ENCODE results near the gene ZNF48.

Gene ZNF48

GRCh38 chr16:30395155-30395991, at the start of gene ZNF48:
ZNF48 (plus strand) TSS chr16:30395420; CDS start chr16:30395795, 375 bp downstream.
- Mint-ChIP-seq H3K36me3 (ENCODE audit: low read depth) (peaks cover 18% of the 10 kb centered on the region), H3K27ac (peak within 1 kb of the TSS; percentile 86), H3K27me3 (no peaks in the 10 kb centered on the region), H3K4me3 (peak within 1 kb of the TSS; percentile 98), H3K9me3 (no peaks in the 10 kb centered on the region), H3K4me1 (ENCODE audit: low read depth) (peaks cover 44% of the 10 kb centered on the region)

GRCh38 chr16:30346286-30346685, 48.9 kb upstream of the ZNF48 start:
- Mint-ChIP-seq H3K4me3 (no peak overlapping the region), H3K4me1 (ENCODE audit: low read depth) (peaks cover 25% of the 10 kb centered on the region), H3K36me3 (ENCODE audit: low read depth) (peaks cover 23% of the 10 kb centered on the region), H3K9me3 (no peaks in the 10 kb centered on the region), H3K27ac (no peak overlapping the region), H3K27me3 (no peaks in the 10 kb centered on the region)

- Mint-ChIP-seq H3K9me3 (no peaks in the 10 kb centered on the region), H3K4me3 (no peak overlapping the region), H3K36me3 (ENCODE audit: low read depth) (peaks cover 39% of the 10 kb centered on the region), H3K4me1 (ENCODE audit: low read depth) (peaks cover 39% of the 10 kb centered on the region), H3K27ac (no peak overlapping the region), H3K27me3 (no peaks in the 10 kb centered on the region)
These were observed 47.1 kb upstream of the ZNF48 start for GRCh38 chr16:30348113-30348512.

- no peaks in the 10 kb centered on the region for H3K9me3 Mint-ChIP-seq
- H3K4me3 Mint-ChIP-seq = no peak overlapping the region
- H3K27me3 Mint-ChIP-seq = no peaks in the 10 kb centered on the region
- H3K27ac Mint-ChIP-seq = no peak overlapping the region
- H3K4me1 Mint-ChIP-seq (ENCODE audit: low read depth) = peaks cover 46% of the 10 kb centered on the region
- peaks cover 46% of the 10 kb centered on the region for H3K36me3 Mint-ChIP-seq (ENCODE audit: low read depth)
These were observed 46.3 kb upstream of the ZNF48 start for GRCh38 chr16:30348929-30349328.

- H3K27me3 Mint-ChIP-seq = no peaks in the 10 kb centered on the region
- H3K9me3 Mint-ChIP-seq = no peaks in the 10 kb centered on the region
- H3K4me1 Mint-ChIP-seq (ENCODE audit: low read depth) = peaks cover 53% of the 10 kb centered on the region
- peak overlapping the region; percentile 63 for H3K27ac Mint-ChIP-seq
- peaks cover 53% of the 10 kb centered on the region for H3K36me3 Mint-ChIP-seq (ENCODE audit: low read depth)
- H3K4me3 Mint-ChIP-seq = peak overlapping the region; percentile 8
These were observed 45.5 kb upstream of the ZNF48 start for GRCh38 chr16:30349675-30350074.

GRCh38 chr16:30350134-30350871, 44.9 kb upstream of the ZNF48 start:
- Mint-ChIP-seq H3K4me1 (ENCODE audit: low read depth) (peaks cover 55% of the 10 kb centered on the region), H3K4me3 (peak overlapping the region; percentile 56)

GRCh38 chr16:30351001-30351441, 44.2 kb upstream of the ZNF48 start:
- Mint-ChIP-seq H3K27ac (peak overlapping the region; percentile 84), H3K9me3 (no peaks in the 10 kb centered on the region), H3K4me1 (ENCODE audit: low read depth) (peaks cover 62% of the 10 kb centered on the region), H3K4me3 (peak overlapping the region; percentile 56), H3K36me3 (ENCODE audit: low read depth) (peaks cover 53% of the 10 kb centered on the region), H3K27me3 (no peaks in the 10 kb centered on the region)

More at GRCh38 chr16:30350134-30350871, 44.9 kb upstream of the ZNF48 start:
- peak overlapping the region; percentile 84 for H3K27ac Mint-ChIP-seq
- no peaks in the 10 kb centered on the region for H3K27me3 Mint-ChIP-seq
- no peaks in the 10 kb centered on the region for H3K9me3 Mint-ChIP-seq
- peaks cover 53% of the 10 kb centered on the region for H3K36me3 Mint-ChIP-seq (ENCODE audit: low read depth)

- Mint-ChIP-seq H3K36me3 (ENCODE audit: low read depth) (peaks cover 53% of the 10 kb centered on the region), H3K9me3 (no peaks in the 10 kb centered on the region), H3K4me3 (peak overlapping the region; percentile 41), H3K27me3 (no peaks in the 10 kb centered on the region), H3K4me1 (ENCODE audit: low read depth) (peaks cover 66% of the 10 kb centered on the region), H3K27ac (peak overlapping the region; percentile 84)
These were observed 43.4 kb upstream of the ZNF48 start for GRCh38 chr16:30351586-30352419.

GRCh38 chr16:30352488-30353401, 42.5 kb upstream of the ZNF48 start:
- peaks cover 53% of the 10 kb centered on the region for H3K36me3 Mint-ChIP-seq (ENCODE audit: low read depth)
- no peaks in the 10 kb centered on the region for H3K9me3 Mint-ChIP-seq
- H3K4me1 Mint-ChIP-seq (ENCODE audit: low read depth) = peaks cover 66% of the 10 kb centered on the region
- H3K27ac Mint-ChIP-seq = no peak overlapping the region
- H3K4me3 Mint-ChIP-seq = peak overlapping the region; percentile 45
- H3K27me3 Mint-ChIP-seq = no peaks in the 10 kb centered on the region

- H3K4me1 Mint-ChIP-seq (ENCODE audit: low read depth) = peaks cover 66% of the 10 kb centered on the region
- H3K36me3 Mint-ChIP-seq (ENCODE audit: low read depth) = peaks cover 53% of the 10 kb centered on the region
- H3K4me3 Mint-ChIP-seq = peak overlapping the region; percentile 95
- H3K27me3 Mint-ChIP-seq = no peaks in the 10 kb centered on the region
- peak overlapping the region; percentile 94 for H3K27ac Mint-ChIP-seq
- no peaks in the 10 kb centered on the region for H3K9me3 Mint-ChIP-seq
These were observed 41.6 kb upstream of the ZNF48 start for GRCh38 chr16:30353438-30354129.

GRCh38 chr16:30354423-30355143, 40.6 kb upstream of the ZNF48 start:
- Mint-ChIP-seq H3K27ac (peak overlapping the region; percentile 94), H3K4me3 (peak overlapping the region; percentile 95), H3K9me3 (no peaks in the 10 kb centered on the region), H3K36me3 (ENCODE audit: low read depth) (peaks cover 45% of the 10 kb centered on the region), H3K27me3 (no peaks in the 10 kb centered on the region), H3K4me1 (ENCODE audit: low read depth) (peaks cover 59% of the 10 kb centered on the region)

GRCh38 chr16:30355144-30355953, 39.9 kb upstream of the ZNF48 start, which contains the start of gene CD2BP2:
CD2BP2 (minus strand) TSS chr16:30355308; CDS start chr16:30354681, 627 bp downstream.
- Mint-ChIP-seq H3K9me3 (no peaks in the 10 kb centered on the region), H3K36me3 (ENCODE audit: low read depth) (peaks cover 38% of the 10 kb centered on the region), H3K4me3 (peak within 1 kb of the TSS; percentile 95), H3K27ac (peak within 1 kb of the TSS; percentile 94), H3K4me1 (ENCODE audit: low read depth) (peaks cover 51% of the 10 kb centered on the region), H3K27me3 (no peaks in the 10 kb centered on the region)

Measured in stimulated activated naive CD8-positive, alpha-beta T cell treated with anti-CD3 and anti-CD28 coated beads, Interleukin-15, Interleukin-2, amounts not matched to agents 100 ng/mL and 50 ng/mL, for 24 hours (primary cell).